GM18858 (cell line): Measurements from ENCODE around the gene TYW1.
A peak's percentile ranks its signal among the peaks of the same experiment; 100 is the strongest.
"Not testable (repeated sequence)": the region's sequence is repeated elsewhere in the genome, so short reads cannot be mapped to it uniquely, and the experiment has no call there.

Experiments
- ATAC-seq: cut with Tn5 transposase; IDR thresholded peaks from one replicate; pipeline ENCODE4 v1.9.1; 2021; ENCODE audit not compliant: unreplicated experiment

Gene TYW1, protein sequence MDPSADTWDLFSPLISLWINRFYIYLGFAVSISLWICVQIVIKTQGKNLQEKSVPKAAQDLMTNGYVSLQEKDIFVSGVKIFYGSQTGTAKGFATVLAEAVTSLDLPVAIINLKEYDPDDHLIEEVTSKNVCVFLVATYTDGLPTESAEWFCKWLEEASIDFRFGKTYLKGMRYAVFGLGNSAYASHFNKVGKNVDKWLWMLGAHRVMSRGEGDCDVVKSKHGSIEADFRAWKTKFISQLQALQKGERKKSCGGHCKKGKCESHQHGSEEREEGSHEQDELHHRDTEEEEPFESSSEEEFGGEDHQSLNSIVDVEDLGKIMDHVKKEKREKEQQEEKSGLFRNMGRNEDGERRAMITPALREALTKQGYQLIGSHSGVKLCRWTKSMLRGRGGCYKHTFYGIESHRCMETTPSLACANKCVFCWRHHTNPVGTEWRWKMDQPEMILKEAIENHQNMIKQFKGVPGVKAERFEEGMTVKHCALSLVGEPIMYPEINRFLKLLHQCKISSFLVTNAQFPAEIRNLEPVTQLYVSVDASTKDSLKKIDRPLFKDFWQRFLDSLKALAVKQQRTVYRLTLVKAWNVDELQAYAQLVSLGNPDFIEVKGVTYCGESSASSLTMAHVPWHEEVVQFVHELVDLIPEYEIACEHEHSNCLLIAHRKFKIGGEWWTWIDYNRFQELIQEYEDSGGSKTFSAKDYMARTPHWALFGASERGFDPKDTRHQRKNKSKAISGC

DNA sequence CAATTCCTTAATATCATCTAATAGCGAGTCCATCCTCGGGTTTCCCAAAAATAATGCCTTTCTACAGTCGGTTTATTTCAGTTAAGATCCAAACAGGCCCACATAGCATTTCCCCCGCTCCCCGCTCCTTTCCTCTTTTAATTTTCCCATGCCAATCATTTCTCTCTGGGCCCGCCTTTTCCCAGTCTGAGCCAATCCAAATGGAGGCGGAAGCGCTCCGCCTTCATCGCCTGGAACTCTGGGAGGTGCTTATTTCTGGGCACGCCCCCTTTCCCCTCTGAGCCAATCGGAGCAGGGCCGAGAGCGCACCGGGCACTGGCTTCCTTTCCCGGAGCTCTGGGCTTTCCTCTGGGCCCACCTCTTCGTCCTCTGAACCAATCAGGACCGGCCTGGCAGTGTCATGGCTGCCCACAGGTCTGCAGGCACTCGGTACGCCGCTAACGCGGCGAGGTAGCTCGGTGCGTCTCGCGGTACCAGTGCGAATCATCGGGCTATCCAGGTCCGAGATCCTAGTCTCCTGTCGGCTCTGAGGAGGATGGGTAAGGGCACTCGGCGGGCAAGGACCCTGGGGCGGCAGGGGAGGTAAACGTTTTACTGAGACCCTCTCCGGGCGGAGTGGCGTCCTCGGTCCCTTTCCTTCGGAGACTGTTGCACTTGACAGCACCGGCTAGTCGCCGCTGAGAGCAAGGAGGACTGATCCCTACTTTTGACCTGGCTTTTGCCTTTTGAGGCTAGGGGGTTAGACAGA is at the start of gene TYW1:
TSS of gene TYW1 (plus strand) at position 390 of the 748 bp plus-strand sequence. CDS start at position 536, 146 bp downstream.
- ATAC-seq = peak; percentile 83

DNA sequence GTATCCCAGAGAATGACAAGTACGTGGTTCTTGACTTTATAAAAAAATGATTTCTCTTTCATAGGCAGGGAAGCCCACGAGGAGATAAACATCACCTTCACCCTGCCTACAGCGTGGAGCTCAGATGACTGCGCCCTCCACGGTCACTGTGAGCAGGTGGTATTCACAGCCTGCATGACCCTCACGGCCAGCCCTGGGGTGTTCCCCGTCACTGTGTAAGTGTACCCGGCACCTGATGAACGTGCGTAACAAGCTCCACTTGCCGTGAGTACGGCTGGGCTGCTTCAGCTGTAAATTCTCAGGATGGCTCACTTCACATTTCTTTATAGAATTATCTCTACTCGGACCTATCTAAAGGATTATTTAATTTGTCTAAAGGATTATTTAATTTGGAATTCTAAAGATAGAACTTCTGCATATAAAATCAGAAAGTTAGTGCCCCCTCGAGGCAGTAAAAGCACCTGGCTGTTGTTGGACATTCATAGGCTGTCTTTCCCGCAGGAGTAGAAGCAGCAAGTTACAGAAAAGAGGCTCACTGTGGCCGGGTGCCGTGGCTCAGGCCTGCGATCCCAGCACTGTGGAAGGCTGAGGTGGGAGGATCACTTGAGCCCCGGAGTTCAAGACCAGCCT is 48.0 kb upstream of the TYW1 start:
- no peak for ATAC-seq

DNA sequence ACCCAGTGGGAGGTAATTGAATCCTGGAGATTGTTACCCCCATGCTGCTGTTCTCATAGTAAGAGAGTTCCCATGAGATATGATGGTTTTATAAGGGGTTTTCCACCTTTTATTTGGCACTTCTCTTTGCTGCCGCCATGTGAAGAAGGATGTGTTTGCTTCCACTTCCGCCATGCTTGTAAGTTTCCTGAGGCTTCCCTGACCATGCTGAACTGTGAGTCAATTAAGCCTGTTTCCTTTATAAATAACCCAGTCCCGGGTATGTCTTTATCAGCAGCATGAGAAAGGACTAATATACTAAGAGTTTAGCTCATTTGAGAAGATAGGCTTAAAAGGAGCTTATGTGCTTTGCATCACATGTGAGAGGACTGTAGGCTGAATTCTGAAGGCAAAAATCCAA is 46.3 kb upstream of the TYW1 start:
- ATAC-seq = no peak

DNA sequence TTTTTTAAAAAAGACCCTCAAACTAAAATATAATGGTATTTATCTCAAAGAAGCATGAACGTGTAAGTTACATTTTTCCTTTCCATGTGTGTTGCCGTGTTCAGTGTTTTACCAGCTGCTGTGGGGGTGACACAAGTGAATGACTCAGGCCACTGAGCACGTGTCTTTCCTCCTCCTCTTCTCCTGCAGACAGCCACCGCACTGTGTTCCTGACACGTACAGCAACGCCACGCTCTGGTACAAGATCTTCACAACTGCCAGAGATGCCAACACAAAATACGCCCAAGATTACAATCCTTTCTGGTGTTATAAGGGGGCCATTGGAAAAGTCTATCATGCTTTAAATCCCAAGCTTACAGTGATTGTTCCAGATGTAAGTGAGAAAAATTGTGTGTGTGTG is 45.9 kb upstream of the TYW1 start:
- ATAC-seq = no peak

DNA sequence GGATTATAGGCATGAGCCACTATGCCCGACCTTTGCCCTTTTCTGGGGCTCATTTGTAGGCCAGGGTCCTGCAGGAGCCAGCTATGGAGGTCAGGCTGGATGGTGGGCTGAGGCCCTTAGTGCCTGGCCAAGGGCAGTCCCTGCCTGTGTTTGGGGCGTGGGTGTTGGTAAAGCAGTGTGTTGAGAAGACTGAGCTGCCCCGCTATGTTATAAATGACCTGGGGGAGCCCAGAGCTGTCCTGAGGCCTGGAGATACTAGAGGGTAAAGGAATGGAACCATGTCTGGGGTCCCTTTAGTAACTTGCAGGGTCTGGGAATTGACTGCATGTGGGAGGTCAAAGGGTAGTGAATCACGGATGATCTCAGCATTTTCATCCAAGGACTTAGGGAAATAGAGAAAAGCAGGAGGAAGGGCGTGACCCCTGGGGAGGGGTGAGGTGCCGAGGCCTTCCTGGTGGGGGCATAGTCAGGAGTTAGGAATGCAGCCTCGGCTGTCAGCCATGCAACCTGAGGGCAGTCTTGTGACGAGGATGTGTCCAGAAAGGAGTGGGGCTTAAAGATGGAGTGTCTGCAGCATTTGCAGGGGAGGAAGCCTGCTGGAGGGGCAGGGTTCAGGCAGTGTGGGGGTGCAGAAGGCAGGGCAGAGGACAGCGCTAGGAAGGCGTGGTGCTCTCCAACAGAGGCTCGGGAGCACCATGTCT is 44.1 kb upstream of the TYW1 start:
- ATAC-seq = no peak

DNA sequence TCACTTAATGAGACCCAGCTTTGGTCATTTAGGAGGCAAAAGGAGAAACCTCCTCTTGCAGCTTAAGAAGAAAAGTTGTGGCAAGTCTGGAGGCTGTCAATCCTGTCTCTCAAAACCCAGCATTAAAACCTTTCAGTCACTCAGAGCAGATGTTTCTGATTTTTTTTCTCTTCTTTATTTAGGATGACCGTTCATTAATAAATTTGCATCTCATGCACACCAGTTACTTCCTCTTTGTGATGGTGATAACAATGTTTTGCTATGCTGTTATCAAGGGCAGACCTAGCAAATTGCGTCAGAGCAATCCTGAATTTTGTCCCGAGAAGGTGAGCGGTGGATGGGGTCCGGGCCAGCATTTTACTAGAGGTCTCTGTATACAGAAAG is 43.6 kb upstream of the TYW1 start:
- no peak for ATAC-seq

DNA sequence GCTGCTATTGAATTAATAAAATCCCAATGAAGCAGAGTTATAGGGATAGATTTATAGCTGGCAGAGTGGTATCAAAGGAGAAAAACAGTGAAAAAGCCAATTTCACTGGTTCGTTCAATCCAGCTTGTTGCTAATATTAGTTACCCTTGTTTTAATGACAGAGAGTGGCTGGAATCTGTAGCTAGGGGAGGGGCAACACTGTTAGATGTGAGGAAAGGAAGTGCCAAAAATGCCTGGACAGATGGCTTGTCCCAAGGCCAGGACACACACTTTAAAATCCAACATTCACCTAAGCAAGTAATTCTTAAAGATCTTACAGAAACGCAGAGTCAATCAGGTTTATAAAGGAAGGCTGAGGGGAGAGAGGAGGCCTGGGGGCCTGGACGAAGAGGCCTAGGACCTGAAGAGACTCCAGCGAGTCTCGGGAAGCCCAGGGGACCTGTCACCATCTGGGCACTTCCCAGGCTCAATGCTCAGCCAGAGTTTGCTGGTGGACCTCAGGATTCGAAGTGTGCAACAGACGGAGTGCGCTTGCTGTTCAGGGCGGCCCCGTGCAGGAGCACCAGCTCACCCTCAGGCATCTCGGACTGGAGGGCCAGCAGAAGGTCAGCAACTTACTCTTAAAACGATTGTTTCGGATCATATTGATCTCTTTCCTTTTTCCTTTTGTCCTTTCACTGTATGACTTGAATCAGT is 38.9 kb upstream of the TYW1 start:
- ATAC-seq = no peak

DNA sequence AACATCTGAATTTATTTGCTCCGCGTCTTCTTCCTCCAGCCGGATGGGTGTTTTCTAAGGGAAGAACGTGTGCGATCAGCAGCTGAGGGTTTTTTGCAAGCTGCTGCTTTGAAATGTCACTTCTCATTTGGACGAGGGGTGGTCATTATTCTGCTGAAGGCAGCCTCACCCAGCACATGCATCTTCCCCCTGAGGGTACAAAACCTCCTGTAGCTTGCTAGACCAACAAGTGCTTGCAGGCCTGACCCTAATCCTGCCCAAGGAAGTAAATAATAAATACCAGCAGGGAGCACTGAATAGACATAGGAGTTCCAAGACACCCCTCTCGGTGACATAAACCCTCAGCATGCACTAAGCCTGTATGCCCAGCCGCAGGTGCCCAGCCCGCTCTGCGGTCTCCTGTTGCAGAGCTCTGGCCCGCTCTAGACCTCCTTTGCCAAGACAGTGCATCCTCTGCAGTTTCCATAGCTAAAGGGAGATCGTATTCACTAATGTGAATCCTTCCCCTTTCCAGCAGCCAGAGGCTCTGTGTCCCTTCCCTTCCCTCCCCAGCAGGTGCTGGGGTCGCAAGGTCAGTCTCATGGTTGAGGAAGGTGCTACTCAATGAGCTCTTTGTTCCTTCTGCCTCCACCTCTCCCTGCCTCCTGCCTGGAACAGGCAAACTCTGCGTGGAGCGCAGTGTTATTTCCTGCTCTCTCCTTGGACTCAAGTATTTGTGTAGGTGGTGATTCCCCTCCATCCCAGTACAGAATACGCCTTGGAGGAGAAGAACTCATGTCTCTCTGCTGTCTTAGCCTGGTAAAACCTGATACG is 37.9 kb upstream of the TYW1 start:
- ATAC-seq = no peak

DNA sequence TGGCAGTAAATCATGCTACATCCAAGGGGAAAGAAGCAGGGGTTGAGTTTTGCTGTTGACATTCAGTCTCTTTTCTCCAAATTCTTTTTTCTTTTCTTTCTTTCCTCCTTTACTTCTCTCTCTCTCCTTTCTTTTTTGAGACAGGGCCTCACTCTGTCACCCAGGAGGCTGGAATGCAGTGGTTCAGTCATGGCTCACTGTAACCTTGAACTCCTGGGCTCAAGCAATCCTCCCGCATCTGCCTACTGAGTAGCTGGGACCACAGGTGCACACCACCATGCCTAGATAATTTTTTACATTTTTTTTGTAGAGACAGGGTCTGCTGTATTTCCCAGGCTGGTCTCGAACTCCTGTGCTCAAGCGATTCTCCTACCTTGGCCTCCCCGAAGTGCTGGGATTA is 36.4 kb upstream of the TYW1 start:
- ATAC-seq = no peak

DNA sequence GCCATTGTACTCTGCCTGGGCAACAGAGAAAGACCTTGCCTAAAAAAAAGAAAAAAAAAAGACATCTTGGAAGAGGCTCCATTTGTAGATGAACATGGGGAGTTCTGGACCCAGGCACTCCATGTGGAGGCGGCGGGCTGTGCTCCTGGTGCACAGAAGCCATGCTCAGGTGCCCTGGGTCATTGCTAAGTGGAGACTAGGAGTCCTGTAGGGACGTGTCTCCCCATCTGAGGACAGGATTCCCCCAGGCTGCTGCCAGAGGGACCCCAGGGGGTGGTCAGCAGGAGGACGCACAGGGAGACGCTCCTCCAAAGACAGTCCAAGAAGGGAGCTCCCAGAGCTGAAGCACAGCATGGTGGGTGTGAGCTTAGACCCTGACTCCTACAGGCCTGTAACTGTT is 35.5 kb upstream of the TYW1 start:
- ATAC-seq = no peak

DNA sequence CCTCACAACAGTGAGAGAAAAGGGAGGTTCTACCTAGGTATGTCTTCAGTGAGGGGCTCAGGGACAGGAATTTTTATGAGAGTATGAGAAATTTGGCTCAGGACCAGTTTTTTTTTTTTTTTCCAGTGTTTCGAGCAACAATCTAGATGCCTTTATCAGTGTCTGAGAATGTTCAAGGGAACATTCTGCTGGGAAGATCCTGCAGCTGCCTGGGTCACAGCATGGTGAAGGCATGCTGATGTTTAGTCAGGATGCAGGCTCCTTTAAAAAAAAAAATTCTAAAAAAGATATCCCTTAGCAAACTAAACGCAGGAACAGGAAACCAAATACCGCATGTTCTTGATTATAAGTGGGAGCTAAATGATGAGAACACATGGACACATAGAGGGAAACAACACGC is 32.2 kb upstream of the TYW1 start:
- ATAC-seq = no peak

DNA sequence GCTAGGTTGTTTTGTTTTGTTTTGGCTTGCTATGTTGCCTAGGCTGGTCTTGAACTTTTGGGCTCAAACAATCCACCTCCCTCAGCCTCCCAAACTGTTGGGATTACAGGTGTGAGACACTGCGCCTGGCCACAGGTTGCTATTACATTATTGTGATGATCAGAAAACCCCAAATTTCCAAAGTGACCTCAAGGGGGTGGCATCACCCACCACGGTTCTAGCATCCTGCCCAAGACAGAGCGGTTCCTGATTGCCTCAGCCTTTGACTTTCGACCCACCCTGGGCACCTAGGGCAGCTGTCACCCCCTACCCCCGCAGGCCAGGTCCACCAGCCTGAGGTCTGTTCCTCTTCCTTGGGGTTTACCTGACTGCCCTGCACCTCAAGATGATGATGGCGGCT is 29.6 kb upstream of the TYW1 start:
- ATAC-seq = no peak

DNA sequence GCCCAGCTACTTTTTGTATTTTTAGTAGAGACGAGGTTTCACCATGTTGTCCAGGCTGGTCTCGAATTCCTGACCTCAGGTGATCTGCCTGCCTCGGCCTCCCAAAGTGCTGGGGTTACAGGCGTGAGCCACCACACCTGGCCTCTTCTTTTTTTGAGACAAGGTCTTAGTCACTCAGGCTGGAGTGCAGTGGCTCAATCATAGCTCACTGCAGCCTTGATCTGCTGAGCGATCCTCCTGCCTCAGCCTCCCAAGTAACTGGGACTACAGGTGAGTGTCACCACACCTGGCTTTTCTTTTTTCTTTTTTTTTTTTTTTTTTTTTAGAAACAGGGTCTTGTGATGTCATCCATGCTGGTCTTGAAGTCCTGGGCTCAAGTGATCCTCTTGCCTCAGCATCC is 27.6 kb upstream of the TYW1 start:
- ATAC-seq = not testable (repeated sequence)

DNA sequence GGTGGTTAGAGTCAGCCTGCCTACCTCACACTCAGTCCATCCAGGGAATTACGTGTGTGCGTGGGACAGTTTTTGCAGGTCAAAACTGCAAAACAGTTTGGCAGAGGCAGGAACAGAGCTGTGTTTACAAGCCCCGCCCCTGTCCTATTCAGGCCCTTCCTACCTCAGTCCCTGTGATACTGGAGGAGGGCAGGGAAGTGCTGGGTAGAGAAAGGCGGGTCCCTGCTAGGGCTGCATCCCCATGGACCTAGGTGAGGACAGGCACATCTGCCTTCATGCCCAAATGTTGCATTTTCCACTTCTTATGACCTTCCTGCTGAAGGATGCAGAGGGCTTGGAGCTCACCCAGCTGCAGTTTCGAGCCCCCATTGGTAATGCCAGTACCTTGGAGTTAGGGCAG is 26.3 kb upstream of the TYW1 start:
- no peak for ATAC-seq

DNA sequence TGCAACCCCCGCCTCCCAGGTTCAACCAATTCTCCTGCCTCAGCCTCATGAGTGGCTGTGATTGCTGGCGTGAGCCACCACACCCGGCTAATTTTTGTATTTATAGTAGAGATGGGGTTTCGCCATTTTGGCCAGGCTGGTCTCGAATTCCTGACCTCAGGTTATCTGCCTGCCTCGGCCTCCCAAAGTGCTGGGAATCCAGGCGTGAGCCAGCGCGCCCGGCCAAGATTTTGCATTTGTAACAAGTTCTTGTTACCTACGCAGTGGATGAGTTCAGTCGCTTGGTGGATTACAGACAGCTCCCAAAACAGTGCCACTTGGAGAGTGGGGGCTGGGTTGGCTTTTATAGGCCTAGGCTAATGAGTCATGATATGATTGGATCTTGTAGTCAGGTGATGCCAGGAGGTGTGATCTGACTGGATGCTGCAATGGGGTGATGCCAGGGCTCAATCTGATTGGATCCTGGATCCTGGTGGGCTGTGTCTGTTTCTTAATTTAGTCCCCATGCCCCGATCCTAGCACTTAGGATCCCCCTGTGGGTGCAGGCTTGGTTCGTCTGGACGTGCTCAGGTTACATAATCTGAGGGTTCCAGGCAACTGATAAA is 21.5 kb upstream of the TYW1 start:
- ATAC-seq = no peak

DNA sequence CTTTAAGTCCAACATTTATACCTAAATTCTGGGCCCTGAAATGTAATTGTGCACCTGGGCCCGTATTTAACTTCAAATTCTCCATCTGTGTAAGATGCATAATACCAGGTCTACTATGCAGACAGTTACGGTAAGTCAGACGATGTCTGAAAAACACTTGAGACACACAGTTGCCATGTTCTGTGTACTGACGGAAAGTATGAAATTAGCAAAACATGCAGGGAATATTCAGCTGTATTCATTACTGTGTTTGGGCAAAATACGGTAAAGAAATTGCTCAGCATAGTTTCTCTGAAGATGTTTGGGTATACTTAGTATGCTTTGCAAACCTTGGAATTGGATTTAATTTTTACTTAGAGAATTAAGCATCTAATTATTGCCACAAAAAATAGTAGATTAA is 18.3 kb upstream of the TYW1 start:
- not testable (repeated sequence) for ATAC-seq

DNA sequence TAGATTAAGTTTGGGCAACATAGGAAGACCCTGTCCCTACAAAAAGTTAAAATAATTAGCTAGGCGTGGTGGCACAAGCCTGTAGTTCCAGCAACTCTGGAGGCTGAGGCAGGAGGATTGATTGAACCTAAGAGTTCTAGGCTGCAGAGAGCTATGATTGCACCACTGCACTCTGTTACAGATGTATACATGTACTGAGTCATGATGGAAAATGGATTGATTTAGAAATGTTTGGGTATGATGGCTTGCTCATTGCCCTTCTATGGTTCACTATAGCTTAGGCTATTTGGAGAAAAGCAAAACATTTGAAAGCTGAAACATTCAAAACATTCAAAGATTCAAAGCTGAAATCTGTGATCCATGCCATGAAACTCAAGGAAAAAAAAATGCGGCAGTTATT is 17.6 kb upstream of the TYW1 start:
- not testable (repeated sequence) for ATAC-seq

DNA sequence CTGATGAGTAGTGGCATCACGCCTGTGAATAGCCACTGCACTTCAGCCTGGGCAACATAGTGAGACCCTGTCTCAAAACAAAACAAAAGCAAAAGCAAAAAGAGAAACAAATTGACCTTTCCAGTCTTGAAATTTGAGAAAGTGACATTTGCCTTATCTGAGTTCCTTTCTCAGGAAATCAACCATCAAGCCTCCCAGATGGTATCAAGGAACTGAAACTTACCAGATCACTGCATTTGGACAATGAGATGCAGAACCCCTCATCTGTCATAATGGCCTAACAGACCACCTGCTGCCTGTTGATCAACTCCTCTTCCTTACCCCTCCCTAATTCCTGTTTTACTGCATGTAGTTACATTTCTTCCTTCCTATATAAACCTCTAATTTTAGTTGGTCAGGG is 16.3 kb upstream of the TYW1 start:
- not testable (repeated sequence) for ATAC-seq

DNA sequence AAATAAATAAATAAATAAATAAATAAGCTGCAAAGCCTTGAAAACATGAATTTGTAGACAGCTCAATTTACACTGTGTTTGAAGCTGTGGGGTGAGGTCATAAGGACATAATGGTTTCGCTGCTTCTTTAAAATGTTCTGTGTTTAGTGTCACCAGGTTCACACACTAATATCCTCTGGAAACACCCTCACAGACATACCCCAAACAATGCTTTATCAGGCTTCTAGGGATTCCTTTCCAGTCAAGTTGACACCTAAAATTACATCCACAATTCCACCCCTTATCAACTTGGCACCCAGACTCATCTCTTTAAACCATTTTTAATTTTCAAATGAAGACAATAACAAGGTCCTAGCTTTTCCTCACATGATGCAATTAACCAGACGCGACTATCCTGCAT is 7.1 kb upstream of the TYW1 start:
- ATAC-seq = not testable (repeated sequence)
